ENCODE data around the gene PDLIM7.

Gene PDLIM7

DNA sequence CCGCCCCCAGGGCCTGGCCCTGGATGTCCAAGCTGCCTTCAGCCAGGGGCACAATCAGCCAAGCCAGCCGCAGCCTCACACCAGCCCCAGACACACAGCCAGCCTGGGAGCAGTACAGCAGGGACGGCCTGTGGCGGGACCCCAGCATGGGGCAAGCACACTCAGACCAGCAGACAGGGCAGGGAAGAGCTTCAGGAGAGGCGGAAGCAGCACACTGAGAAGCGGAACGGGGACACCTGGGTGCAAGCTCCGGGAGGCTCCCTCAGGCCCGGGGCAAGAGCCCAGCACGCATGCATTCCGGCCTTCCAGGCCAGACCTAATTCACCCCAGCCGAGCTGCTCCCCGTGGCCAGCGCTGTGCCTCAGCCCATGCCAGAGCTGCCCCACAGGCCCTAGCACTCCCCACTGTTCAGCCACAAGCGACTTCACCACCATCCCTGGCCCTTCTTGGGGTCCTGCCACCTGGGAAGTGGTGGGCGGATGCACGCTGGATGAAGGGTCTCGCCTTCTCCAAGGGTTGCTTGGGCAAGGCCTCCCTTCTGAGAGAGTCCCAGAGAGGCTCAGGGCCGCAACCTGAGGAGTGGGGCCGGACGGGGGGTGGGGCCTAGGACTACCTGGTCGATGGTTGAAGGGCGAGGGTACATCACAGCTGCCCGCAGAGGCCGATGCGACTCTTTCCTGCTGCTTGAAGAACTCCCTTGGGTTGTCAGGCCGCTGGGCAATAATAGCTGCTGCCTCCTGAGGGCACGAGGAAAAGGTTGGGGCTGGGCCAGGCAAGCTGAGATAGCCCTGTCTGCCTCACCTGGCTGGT lies 37.4 kb downstream of the PDLIM7 start:
- Histone ChIP-seq H2AFZ (ENCODE audit: low read length) (no peak overlapping the region), H3K4me1 (ENCODE audit: insufficient read depth, low read length, severe bottlenecking) (peaks cover 18% of the 10 kb centered on the region), H3K79me2 (ENCODE audit: insufficient read depth, low read length) (no peaks in the 10 kb centered on the region), H3K9me2 (ENCODE audit: low read depth, low read length) (no peaks in the 10 kb centered on the region), H3K4me3 (ENCODE audit: low read depth, low read length, poor library complexity, severe bottlenecking) (no peak overlapping the region), H3K27ac (ENCODE audit: low read depth, low read length, poor library complexity, severe bottlenecking) (no peak overlapping the region), H3K36me3 (ENCODE audit: insufficient read depth, low read length) (peaks cover 53% of the 10 kb centered on the region), H4K20me1 (ENCODE audit: insufficient read depth, low read length) (no peaks in the 10 kb centered on the region), H3K4me2 (ENCODE audit: low read length) (no peak overlapping the region), H3K9me3 (ENCODE audit: low read length) (no peaks in the 10 kb centered on the region), H3F3A (ENCODE audit: insufficient read depth, low read length) (no peaks in the 10 kb centered on the region), H3K9ac (ENCODE audit: low read length) (no peak overlapping the region), H3K27me3 (ENCODE audit: insufficient read depth, low read length) (no peaks in the 10 kb centered on the region)
- TF ChIP-seq EZH2 (IDR thresholded peaks at IDR 0.05; ENCODE audit: borderline replicate concordance, low read length): no peak
- TF ChIP-seq, protein P1, sequence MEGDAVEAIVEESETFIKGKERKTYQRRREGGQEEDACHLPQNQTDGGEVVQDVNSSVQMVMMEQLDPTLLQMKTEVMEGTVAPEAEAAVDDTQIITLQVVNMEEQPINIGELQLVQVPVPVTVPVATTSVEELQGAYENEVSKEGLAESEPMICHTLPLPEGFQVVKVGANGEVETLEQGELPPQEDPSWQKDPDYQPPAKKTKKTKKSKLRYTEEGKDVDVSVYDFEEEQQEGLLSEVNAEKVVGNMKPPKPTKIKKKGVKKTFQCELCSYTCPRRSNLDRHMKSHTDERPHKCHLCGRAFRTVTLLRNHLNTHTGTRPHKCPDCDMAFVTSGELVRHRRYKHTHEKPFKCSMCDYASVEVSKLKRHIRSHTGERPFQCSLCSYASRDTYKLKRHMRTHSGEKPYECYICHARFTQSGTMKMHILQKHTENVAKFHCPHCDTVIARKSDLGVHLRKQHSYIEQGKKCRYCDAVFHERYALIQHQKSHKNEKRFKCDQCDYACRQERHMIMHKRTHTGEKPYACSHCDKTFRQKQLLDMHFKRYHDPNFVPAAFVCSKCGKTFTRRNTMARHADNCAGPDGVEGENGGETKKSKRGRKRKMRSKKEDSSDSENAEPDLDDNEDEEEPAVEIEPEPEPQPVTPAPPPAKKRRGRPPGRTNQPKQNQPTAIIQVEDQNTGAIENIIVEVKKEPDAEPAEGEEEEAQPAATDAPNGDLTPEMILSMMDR (IDR thresholded peaks at IDR 0.05; ENCODE audit: low read length): no peak

DNA sequence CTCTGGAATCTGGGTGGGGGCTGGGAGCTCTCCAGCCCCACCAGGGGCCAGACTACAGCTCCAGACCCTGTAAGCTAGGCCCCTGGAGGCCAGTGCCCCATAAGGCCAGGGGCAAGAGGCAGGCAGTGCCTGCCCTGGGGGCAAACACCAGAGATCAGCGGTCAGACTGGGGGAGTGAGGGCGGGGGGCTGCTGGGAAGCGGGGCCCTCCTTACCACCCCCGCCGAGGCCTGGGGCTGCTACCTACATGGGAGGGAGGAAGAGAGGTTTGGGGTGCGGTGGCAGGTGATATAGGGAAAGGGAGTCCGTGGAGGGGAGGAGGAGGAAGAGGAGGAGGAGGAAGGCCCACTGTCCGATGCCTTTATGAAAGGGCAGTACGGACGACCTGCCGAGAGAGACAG lies 38.0 kb downstream of the PDLIM7 start:
- peaks cover 53% of the 10 kb centered on the region; the same call in 1 of the 2 replicates for H3K36me3 ChIP-seq (ENCODE audit: insufficient read depth, low read length)

DNA sequence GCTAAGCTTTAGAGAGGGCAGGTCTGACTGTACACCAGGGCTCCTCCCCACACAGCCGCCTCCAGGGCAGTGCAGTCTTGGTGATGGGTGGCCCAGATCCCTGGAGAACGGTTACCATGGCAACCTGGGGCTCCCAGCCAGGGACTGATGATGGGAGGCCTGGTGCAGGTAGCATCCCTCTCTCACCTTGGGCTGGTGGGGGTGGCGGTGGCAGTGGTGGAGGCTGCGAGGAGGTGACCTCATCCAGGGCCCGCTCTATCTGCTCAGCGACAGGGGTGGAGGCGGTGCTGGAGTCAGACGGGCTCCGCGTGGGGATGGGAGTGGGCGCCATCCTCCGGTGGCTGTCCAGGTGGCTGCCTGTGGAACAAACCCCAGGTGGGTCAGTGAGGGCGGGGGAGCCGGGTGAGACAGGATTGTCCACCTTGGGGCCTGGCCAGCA lies 38.5 kb downstream of the PDLIM7 start:
- H3K9me2 ChIP-seq (ENCODE audit: low read depth, low read length): no peaks in the 10 kb centered on the region
- H4K20me1 ChIP-seq (ENCODE audit: insufficient read depth, low read length): no peaks in the 10 kb centered on the region
- no peak overlapping the region for H3K4me3 ChIP-seq (ENCODE audit: low read depth, low read length, poor library complexity, severe bottlenecking)
- H3K27ac ChIP-seq (ENCODE audit: low read depth, low read length, poor library complexity, severe bottlenecking): no peak overlapping the region
- no peak overlapping the region for H3K9ac ChIP-seq (ENCODE audit: low read length)
- no peaks in the 10 kb centered on the region for H3K27me3 ChIP-seq (ENCODE audit: insufficient read depth, low read length)
- peaks cover 21% of the 10 kb centered on the region for H3K4me1 ChIP-seq (ENCODE audit: insufficient read depth, low read length, severe bottlenecking)
- TF ChIP-seq, protein P1 (IDR thresholded peaks at IDR 0.05; ENCODE audit: low read length): no peak
- no peak for TF ChIP-seq EZH2 (IDR thresholded peaks at IDR 0.05; ENCODE audit: borderline replicate concordance, low read length)
- H2AFZ ChIP-seq (ENCODE audit: low read length): no peak overlapping the region
- H3K9me3 ChIP-seq (ENCODE audit: low read length): no peaks in the 10 kb centered on the region
- peaks cover 53% of the 10 kb centered on the region; the same call in 1 of the 2 replicates for H3K36me3 ChIP-seq (ENCODE audit: insufficient read depth, low read length)
- H3K79me2 ChIP-seq (ENCODE audit: insufficient read depth, low read length): no peaks in the 10 kb centered on the region
- H3F3A ChIP-seq (ENCODE audit: insufficient read depth, low read length): no peaks in the 10 kb centered on the region
- H3K4me2 ChIP-seq (ENCODE audit: low read length): no peak overlapping the region

More for the DNA sequence above, 38.0 kb downstream of the PDLIM7 start:
- H3K4me1 ChIP-seq (ENCODE audit: insufficient read depth, low read length, severe bottlenecking): peaks cover 18% of the 10 kb centered on the region
- H3K9me2 ChIP-seq (ENCODE audit: low read depth, low read length): no peaks in the 10 kb centered on the region
- H3K27ac ChIP-seq (ENCODE audit: low read depth, low read length, poor library complexity, severe bottlenecking): no peak overlapping the region
- H3K9me3 ChIP-seq (ENCODE audit: low read length): no peaks in the 10 kb centered on the region
- H4K20me1 ChIP-seq (ENCODE audit: insufficient read depth, low read length): no peaks in the 10 kb centered on the region
- H3K9ac ChIP-seq (ENCODE audit: low read length): no peak overlapping the region
- no peaks in the 10 kb centered on the region for H3K79me2 ChIP-seq (ENCODE audit: insufficient read depth, low read length)
- H3K4me2 ChIP-seq (ENCODE audit: low read length): no peak overlapping the region
- no peak for TF ChIP-seq EZH2 (IDR thresholded peaks at IDR 0.05; ENCODE audit: borderline replicate concordance, low read length)
- TF ChIP-seq, protein P1 (IDR thresholded peaks at IDR 0.05; ENCODE audit: low read length): no peak
- no peaks in the 10 kb centered on the region for H3K27me3 ChIP-seq (ENCODE audit: insufficient read depth, low read length)
- H3K4me3 ChIP-seq (ENCODE audit: low read depth, low read length, poor library complexity, severe bottlenecking): no peak overlapping the region
- H2AFZ ChIP-seq (ENCODE audit: low read length): no peak overlapping the region
- no peaks in the 10 kb centered on the region for H3F3A ChIP-seq (ENCODE audit: insufficient read depth, low read length)

Data from OCI-LY1 (cell line).